Neural cell (in vitro differentiated cells): Measurements from ENCODE around the gene PDS5B. TPM values are rescaled to one million over a fixed set of nuclear protein-coding genes. Genes with fewer than 3 reads are reported as not detected.
"Not testable (repeated sequence)": the region's sequence is repeated elsewhere in the genome, so short reads cannot be mapped to it uniquely, and the experiment has no call there.

ENCODE experiments used
- H2AFZ ChIP-seq: fragments of 200-600, 300-800 bp; sonication (generic), shearing (Covaris generic); 2 replicates; pipeline ENCODE4 v1.6.0; 2014; ENCODE audit warnings: low read depth, mild to moderate bottlenecking, antibody characterized with exemption, low read length, moderate library complexity
- H3F3A ChIP-seq: fragments of 200-600 bp; shearing (Covaris generic); 2 replicates; pipeline ENCODE4 v1.6.1; 2016; ENCODE audit warnings: mild to moderate bottlenecking, moderate library complexity, mixed read lengths, antibody characterized with exemption, low read length; ENCODE audit not compliant: insufficient read depth, poor library complexity, severe bottlenecking
- H3K27ac ChIP-seq: fragments of 200-600, 300-800 bp; sonication (generic), shearing (Covaris generic); 2 replicates; pipeline ENCODE4 v1.5.1; 2014; ENCODE audit warnings: mild to moderate bottlenecking, low read length, moderate library complexity
- H3K27me3 ChIP-seq: fragments of 300-800, 200-600 bp; sonication (generic), shearing (Covaris generic); 2 replicates; pipeline ENCODE4 v1.6.0; 2014; ENCODE audit warnings: mild to moderate bottlenecking, low read depth, low read length, moderate library complexity; ENCODE audit not compliant: insufficient read depth
- H3K36me3 ChIP-seq: fragments of 300-800, 200-600 bp; sonication (generic), shearing (Covaris generic); 2 replicates; pipeline ENCODE4 v1.5.1; 2014; ENCODE audit warnings: mild to moderate bottlenecking, antibody characterized with exemption, low read length, moderate library complexity; ENCODE audit not compliant: insufficient read depth
- H3K4me2 ChIP-seq: fragments of 300-800, 200-600 bp; sonication (generic), shearing (Covaris generic); 2 replicates; pipeline ENCODE4 v1.6.0; 2014; ENCODE audit warnings: mild to moderate bottlenecking, low read length
- H3K4me3 ChIP-seq: fragments of 300-800, 200-600 bp; sonication (generic), shearing (Covaris generic); 2 replicates; pipeline ENCODE4 v1.5.1; 2014; ENCODE audit warnings: mild to moderate bottlenecking, low read length, moderate library complexity
- H3K79me2 ChIP-seq: fragments of 200-600 bp; shearing (Covaris generic); replicated peaks from 2 replicates; pipeline ENCODE4 v1.6.0; 2014; ENCODE audit warnings: mild to moderate bottlenecking, low read length, moderate library complexity; ENCODE audit not compliant: insufficient read depth
- H3K9ac ChIP-seq: fragments of 300-800, 200-600 bp; sonication (generic), shearing (Covaris generic); 2 replicates; pipeline ENCODE4 v1.6.1; 2016; ENCODE audit warnings: mild to moderate bottlenecking, low read length, mixed read lengths
- H3K9me2 ChIP-seq: fragments of 200-600 bp; shearing (Covaris generic); 2 replicates; pipeline ENCODE4 v1.6.1; 2016; ENCODE audit warnings: mild to moderate bottlenecking, low read length, mixed read lengths; ENCODE audit not compliant: insufficient read depth
- H3K9me3 ChIP-seq: fragments of 200-600, 300-800 bp; sonication (generic), shearing (Covaris generic); 2 replicates; pipeline ENCODE4 v1.6.1; 2016; ENCODE audit warnings: mild to moderate bottlenecking, mixed run types, low read length, moderate library complexity, mixed read lengths
- H4K20me1 ChIP-seq: fragments of 200-600 bp; shearing (Covaris generic); 2 replicates; pipeline ENCODE4 v1.6.1; 2016; ENCODE audit warnings: mild to moderate bottlenecking, mixed run types; ENCODE audit not compliant: insufficient read depth
- CTCF ChIP-seq: fragments of 450-650 bp; IDR thresholded peaks from 2 replicates; pipeline ENCODE4 v1.5.1; 2014; ENCODE audit warnings: antibody characterized with exemption, mild to moderate bottlenecking, moderate library complexity; ENCODE audit not compliant: poor library complexity, severe bottlenecking
- EP300 ChIP-seq: fragments of 450-650 bp; conservative IDR thresholded peaks from 2 replicates; pipeline ENCODE4 v1.6.1; 2014; ENCODE audit warnings: antibody characterized with exemption, mild to moderate bottlenecking, moderate library complexity; ENCODE audit not compliant: poor library complexity, severe bottlenecking
- EZH2 ChIP-seq: fragments of 200-600, 300-800 bp; shearing (Covaris generic), sonication (generic); IDR thresholded peaks from 2 replicates; pipeline ENCODE4 v1.6.1; 2014; ENCODE audit warnings: antibody characterized with exemption, low read length, borderline replicate concordance, mild to moderate bottlenecking; ENCODE audit not compliant: insufficient read depth, poor library complexity, severe bottlenecking
- MXI1 ChIP-seq: fragments of 450-650 bp; conservative IDR thresholded peaks from 2 replicates; pipeline ENCODE4 v1.6.1; 2014; ENCODE audit warnings: antibody characterized with exemption, mild to moderate bottlenecking; ENCODE audit not compliant: poor library complexity, severe bottlenecking
- POLR2AphosphoS5 ChIP-seq: IDR thresholded peaks from 2 replicates; pipeline ENCODE4 v1.6.1; 2012
- RAD21 ChIP-seq: fragments of 450-650 bp; conservative IDR thresholded peaks from 2 replicates; pipeline ENCODE4 v1.6.1; 2014; ENCODE audit warnings: antibody characterized with exemption, mild to moderate bottlenecking, moderate library complexity
- REST ChIP-seq: IDR thresholded peaks from 2 replicates; pipeline ENCODE4 v1.6.1; 2012; ENCODE audit warnings: borderline replicate concordance
- SMC3 ChIP-seq: fragments of 450-650 bp; conservative IDR thresholded peaks from 2 replicates; pipeline ENCODE4 v1.6.1; 2014; ENCODE audit warnings: antibody characterized with exemption, mild to moderate bottlenecking, moderate library complexity; ENCODE audit not compliant: poor library complexity
- TAF1 ChIP-seq: IDR thresholded peaks from 2 replicates; pipeline ENCODE4 v1.6.1; 2012; ENCODE audit warnings: low read depth
- polyA plus RNA-seq: library from polyadenylated mRNA; depleted of rRNA; stranded (reverse); fragments of >200 nt; gene quantifications from 2 replicates; pipeline ENCODE4 v1.2.3, GENCODE V29; 2014

PDS5B gene
- polyA plus RNA-seq, 1 donor from 2014 or later = 27.6 TPM

- H3K27ac ChIP-seq = no peak overlapping the region
- no peak overlapping the region for H3K9ac ChIP-seq
- peaks cover 8% of the 10 kb centered on the region for H3K79me2 ChIP-seq
- H3K36me3 ChIP-seq = no peaks in the 10 kb centered on the region
- H4K20me1 ChIP-seq = no peaks in the 10 kb centered on the region
- no peaks in the 10 kb centered on the region for H3K27me3 ChIP-seq
- H2AFZ ChIP-seq = no peak overlapping the region
- H3K4me2 ChIP-seq = no peak overlapping the region
- no peaks in the 10 kb centered on the region for H3K9me3 ChIP-seq
- H3K4me3 ChIP-seq = no peak overlapping the region
- no peaks in the 10 kb centered on the region for H3K9me2 ChIP-seq
- TF ChIP-seq REST (no peak), EZH2 (no peak), RAD21 (no peak), EP300 (no peak), SMC3 (no peak), MXI1 (no peak), TAF1 (no peak), CTCF (no peak), POLR2AphosphoS5 (no peak)
- H3F3A ChIP-seq = no peaks in the 10 kb centered on the region
Measured at GRCh38 chr13:32728327-32728726, 142.1 kb downstream of the PDS5B start.

GRCh38 chr13:32729097-32729496, 142.8 kb downstream of the PDS5B start:
- not testable (repeated sequence) for H2AFZ ChIP-seq

GRCh38 chr13:32731074-32731473, 144.8 kb downstream of the PDS5B start:
- Histone ChIP-seq H4K20me1 (no peaks in the 10 kb centered on the region), H3K9me2 (no peaks in the 10 kb centered on the region), H3K27ac (no peak overlapping the region), H3K4me3 (no peak overlapping the region), H3K4me2 (no peak overlapping the region), H3F3A (no peaks in the 10 kb centered on the region), H2AFZ (no peak overlapping the region), H3K27me3 (no peaks in the 10 kb centered on the region), H3K36me3 (no peaks in the 10 kb centered on the region), H3K9me3 (no peaks in the 10 kb centered on the region), H3K79me2 (peaks cover 8% of the 10 kb centered on the region), H3K9ac (no peak overlapping the region)
- TF ChIP-seq POLR2AphosphoS5 = no peak
- no peak for TF ChIP-seq REST
- no peak for TF ChIP-seq TAF1
- TF ChIP-seq CTCF = no peak
- no peak for TF ChIP-seq SMC3
- no peak for TF ChIP-seq MXI1
- TF ChIP-seq RAD21 = no peak
- no peak for TF ChIP-seq EZH2
- no peak for TF ChIP-seq EP300

More at GRCh38 chr13:32729097-32729496, 142.8 kb downstream of the PDS5B start:
- H3F3A ChIP-seq, H3K27me3 ChIP-seq, H4K20me1 ChIP-seq, H3K4me3 ChIP-seq, H3K9ac ChIP-seq, H3K79me2 ChIP-seq, H3K9me2 ChIP-seq, H3K4me2 ChIP-seq, H3K27ac ChIP-seq, H3K9me3 ChIP-seq, H3K36me3 ChIP-seq: not testable (repeated sequence)
